Loucy (cell line): Measurements from ENCODE around the gene KCND2.

Experiments used
- H2AFZ ChIP-seq: fragments of 200-600 bp; sonication (generic); 2 replicates; pipeline ENCODE4 v1.6.0; 2016; ENCODE audit warnings: antibody characterized with exemption, mild to moderate bottlenecking, low read length, moderate library complexity
- H3F3A ChIP-seq: fragments of 200-600 bp; 2 replicates; pipeline ENCODE4 v1.6.0; 2016; ENCODE audit warnings: antibody characterized with exemption, low read depth, mild to moderate bottlenecking
- H3K27me3 ChIP-seq: fragments of 200-600 bp; sonication (generic); 2 replicates; pipeline ENCODE4 v1.6.1; 2014; ENCODE audit warnings: low read length, mild to moderate bottlenecking; ENCODE audit not compliant: insufficient read depth, poor library complexity, severe bottlenecking
- H3K36me3 ChIP-seq: fragments of 200-600 bp; sonication (generic); 2 replicates; pipeline ENCODE4 v1.6.1; 2016; ENCODE audit warnings: low read length; ENCODE audit not compliant: insufficient read depth
- H3K4me1 ChIP-seq: fragments of 200-600 bp; sonication (generic); 2 replicates; pipeline ENCODE4 v1.5.1; 2014; ENCODE audit warnings: low read length, mild to moderate bottlenecking; ENCODE audit not compliant: insufficient read depth, poor library complexity, severe bottlenecking
- H3K4me2 ChIP-seq: fragments of 200-600 bp; sonication (generic); 2 replicates; pipeline ENCODE4 v1.6.0; 2014; ENCODE audit warnings: antibody characterized with exemption, low read length, low read depth, mild to moderate bottlenecking; ENCODE audit not compliant: poor library complexity, severe bottlenecking
- H3K4me3 ChIP-seq: fragments of 200-600 bp; sonication (generic); 2 replicates; pipeline ENCODE4 v1.5.1; 2014; ENCODE audit warnings: low read length, mild to moderate bottlenecking, mixed read lengths; ENCODE audit not compliant: poor library complexity, severe bottlenecking
- H3K79me2 ChIP-seq: fragments of 200-600 bp; sonication (generic); 2 replicates; pipeline ENCODE4 v1.6.1; 2014; ENCODE audit warnings: low read length; ENCODE audit not compliant: insufficient read depth
- H3K9ac ChIP-seq: fragments of 200-600 bp; sonication (generic); 2 replicates; pipeline ENCODE4 v1.6.0; 2014; ENCODE audit warnings: mild to moderate bottlenecking, low read depth, low read length, moderate library complexity; ENCODE audit not compliant: poor library complexity, severe bottlenecking
- H3K9me2 ChIP-seq: fragments of 200-600 bp; sonication (generic); replicated peaks from 2 replicates; pipeline ENCODE4 v1.6.1; 2016; ENCODE audit warnings: low read depth, low read length, mixed read lengths
- H3K9me3 ChIP-seq: fragments of 200-600 bp; sonication (generic); 2 replicates; pipeline ENCODE4 v1.6.1; 2014; ENCODE audit warnings: mild to moderate bottlenecking, antibody characterized with exemption, low read length, low read depth; ENCODE audit not compliant: insufficient read depth
- H4K20me1 ChIP-seq: fragments of 200-600 bp; sonication (generic); 2 replicates; pipeline ENCODE4 v1.6.0; 2014; ENCODE audit warnings: antibody characterized with exemption, low read length, mild to moderate bottlenecking; ENCODE audit not compliant: insufficient read depth, poor library complexity, severe bottlenecking
- CTCF ChIP-seq: fragments of 200-600 bp; sonication (generic); conservative IDR thresholded peaks from 2 replicates; pipeline ENCODE4 v1.5.1; 2014; ENCODE audit warnings: mild to moderate bottlenecking, antibody characterized with exemption, low read length
- EZH2phosphoT487 ChIP-seq: fragments of 200-600 bp; IDR thresholded peaks from 2 replicates; pipeline ENCODE4 v1.6.1; 2018; ENCODE audit warnings: antibody characterized with exemption, mild to moderate bottlenecking, moderate library complexity, borderline replicate concordance

KCND2 gene

GRCh38 chr7:120402801-120403200 is 129.8 kb downstream of the KCND2 start:
- H3K4me1 ChIP-seq = no peaks in the 10 kb centered on the region
- no peaks in the 10 kb centered on the region for H3K36me3 ChIP-seq
- no peaks in the 10 kb centered on the region for H3K79me2 ChIP-seq
- H2AFZ ChIP-seq = no peak overlapping the region
- H3K9ac ChIP-seq = no peak overlapping the region
- H3K4me3 ChIP-seq = no peak overlapping the region
- H3K27me3 ChIP-seq = no peaks in the 10 kb centered on the region
- no peaks in the 10 kb centered on the region for H3K9me2 ChIP-seq
- no peaks in the 10 kb centered on the region for H3F3A ChIP-seq
- H3K9me3 ChIP-seq = no peaks in the 10 kb centered on the region
- no peak for TF ChIP-seq EZH2phosphoT487
- TF ChIP-seq CTCF = no peak
- H4K20me1 ChIP-seq = no peaks in the 10 kb centered on the region
- H3K4me2 ChIP-seq = no peak overlapping the region

- no peaks in the 10 kb centered on the region for H3F3A ChIP-seq
- no peaks in the 10 kb centered on the region for H3K36me3 ChIP-seq
- no peak overlapping the region for H3K4me2 ChIP-seq
- no peaks in the 10 kb centered on the region for H3K9me2 ChIP-seq
- no peak overlapping the region for H3K4me3 ChIP-seq
- no peaks in the 10 kb centered on the region for H3K79me2 ChIP-seq
- TF ChIP-seq CTCF (no peak), EZH2phosphoT487 (no peak)
- no peaks in the 10 kb centered on the region for H3K9me3 ChIP-seq
- no peak overlapping the region for H2AFZ ChIP-seq
- no peaks in the 10 kb centered on the region for H3K4me1 ChIP-seq
- H3K27me3 ChIP-seq = no peaks in the 10 kb centered on the region
- no peaks in the 10 kb centered on the region for H4K20me1 ChIP-seq
- H3K9ac ChIP-seq = no peak overlapping the region
Observed at GRCh38 chr7:120404042-120404441, 131.1 kb downstream of the KCND2 start.

DNA sequence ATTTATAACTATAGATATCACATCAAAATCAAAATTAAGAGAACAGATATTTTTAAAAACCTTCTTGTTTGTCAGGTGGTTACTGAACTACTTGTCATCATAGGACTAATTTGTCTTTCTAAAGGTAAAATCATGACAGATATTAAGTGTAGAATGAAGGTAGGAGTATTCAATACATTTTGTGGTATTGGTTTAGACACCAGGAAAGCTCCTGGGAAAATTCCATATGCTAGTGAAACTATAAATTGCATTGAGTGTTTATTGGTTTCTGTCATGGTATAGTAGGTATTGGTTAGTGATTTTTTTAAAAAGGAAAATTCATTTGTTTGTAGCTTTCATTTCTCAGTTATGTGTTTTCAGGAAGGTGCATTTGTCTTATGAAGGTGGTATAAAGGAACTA is 132.7 kb downstream of the KCND2 start:
- H3K36me3 ChIP-seq = no peaks in the 10 kb centered on the region
- TF ChIP-seq EZH2phosphoT487 = no peak
- TF ChIP-seq CTCF = no peak
- H4K20me1 ChIP-seq = no peaks in the 10 kb centered on the region
- no peaks in the 10 kb centered on the region for H3F3A ChIP-seq
- no peaks in the 10 kb centered on the region for H3K4me1 ChIP-seq
- no peaks in the 10 kb centered on the region for H3K27me3 ChIP-seq
- no peak overlapping the region for H2AFZ ChIP-seq
- no peaks in the 10 kb centered on the region for H3K9me2 ChIP-seq
- H3K9me3 ChIP-seq = no peaks in the 10 kb centered on the region
- H3K9ac ChIP-seq = no peak overlapping the region
- no peak overlapping the region for H3K4me3 ChIP-seq
- H3K4me2 ChIP-seq = no peak overlapping the region
- no peaks in the 10 kb centered on the region for H3K79me2 ChIP-seq
